HEK293 (cell line): ENCODE results near the gene SBNO2.
A peak's percentile ranks its signal among the peaks of the same experiment; 100 is the strongest.

ENCODE experiments used
- CTCF ChIA-PET: fragments of 350-600 bp; formaldehyde crosslinking; extraction: SDS; loops from one replicate; lab custom pipeline; 2021; ENCODE audit warnings: antibody characterized with exemption; lab: Yijun Ruan, JAX
- POLR2A ChIA-PET: fragments of 300-600 bp; formaldehyde crosslinking; extraction: SDS; loops from one replicate; lab custom pipeline; 2020; ENCODE audit warnings: antibody characterized with exemption, inconsistent platforms; lab: Yijun Ruan, JAX
- H3K27ac ChIP-seq: fragments of 200-500 bp; sonication (Bioruptor generic); 2 replicates; pipeline ENCODE4 v1.5.1; 2014; ENCODE audit warnings: low read depth, low read length, control low read depth, inconsistent platforms; ENCODE audit errors: extremely low read depth
- H3K36me3 ChIP-seq, 2 experiments: fragments of 200-500 bp in 1 of 2; sonication (Bioruptor generic) in 1 of 2; 1 replicate in 1 of 2; 2 replicates in 1 of 2; pipeline ENCODE4 v1.5.1; 2014 to 2017; ENCODE audit warnings: inconsistent platforms in 2 of 2, low read length in 2 of 2; ENCODE audit not compliant: control insufficient read depth in 2 of 2, insufficient read depth in 1 of 2
- H3K4me1 ChIP-seq: fragments of 200-500 bp; sonication (Bioruptor generic); 2 replicates; pipeline ENCODE4 v1.5.1; 2014; ENCODE audit warnings: mild to moderate bottlenecking, low read length, inconsistent platforms; ENCODE audit not compliant: control insufficient read depth, insufficient read depth
- H3K4me3 ChIP-seq: 2 replicates; pipeline ENCODE4 v1.5.1; 2011; ENCODE audit warnings: low read depth, mild to moderate bottlenecking, control low read depth, low read length, moderate library complexity
- H3K9me3 ChIP-seq: fragments of 200-500 bp; sonication (Bioruptor generic); 2 replicates; pipeline ENCODE4 v1.5.1; 2014; ENCODE audit warnings: low read depth, low read length, inconsistent platforms; ENCODE audit not compliant: control insufficient read depth, insufficient read depth
- AEBP2 ChIP-seq: fragments of 450-650 bp; formaldehyde crosslinking; IDR thresholded peaks from 2 replicates; pipeline ENCODE4 v1.5.1; 2016; ENCODE audit warnings: missing biosample characterization, missing genetic modification characterization, borderline replicate concordance
- BCL11A ChIP-seq: fragments of 450-650 bp; formaldehyde crosslinking; IDR thresholded peaks from 2 replicates; pipeline ENCODE4 v1.5.1; 2016; ENCODE audit warnings: low read depth, missing biosample characterization, missing genetic modification characterization
- GFI1B ChIP-seq: fragments of 450-650 bp; formaldehyde crosslinking; IDR thresholded peaks from 2 replicates; pipeline ENCODE4 v1.5.1; 2016; ENCODE audit warnings: missing biosample characterization, missing genetic modification characterization
- GLIS1 ChIP-seq: fragments of 450-650 bp; formaldehyde crosslinking; IDR thresholded peaks from 2 replicates; pipeline ENCODE4 v1.5.1; 2016; ENCODE audit warnings: missing biosample characterization, missing genetic modification characterization
- HIC1 ChIP-seq: fragments of 450-650 bp; formaldehyde crosslinking; IDR thresholded peaks from 2 replicates; pipeline ENCODE4 v1.5.1; 2016; ENCODE audit warnings: missing biosample characterization, missing genetic modification characterization
- KLF1 ChIP-seq: fragments of 450-650 bp; formaldehyde crosslinking; IDR thresholded peaks from 2 replicates; pipeline ENCODE4 v1.5.1; 2016; ENCODE audit warnings: missing biosample characterization, missing genetic modification characterization
- KLF8 ChIP-seq: fragments of 450-650 bp; formaldehyde crosslinking; IDR thresholded peaks from 2 replicates; pipeline ENCODE4 v1.5.1; 2016; ENCODE audit warnings: missing biosample characterization, missing genetic modification characterization
- OVOL3 ChIP-seq: fragments of 450-650 bp; formaldehyde crosslinking; IDR thresholded peaks from 2 replicates; pipeline ENCODE4 v1.5.1; 2016; ENCODE audit warnings: missing biosample characterization, missing genetic modification characterization
- PBX3 ChIP-seq: sonication (generic); formaldehyde crosslinking; IDR thresholded peaks from 2 replicates; pipeline ENCODE4 v1.8.1; 2022; ENCODE audit warnings: mild to moderate bottlenecking, moderate library complexity, missing genetic modification reagents
- SETDB1 ChIP-seq: IDR thresholded peaks from one replicate; pipeline ENCODE4 v1.6.1; 2017; ENCODE audit warnings: mild to moderate bottlenecking, low read length, moderate library complexity, mixed read lengths; ENCODE audit not compliant: insufficient read length
- ZNF23 ChIP-seq: fragments of 450-650 bp; formaldehyde crosslinking; IDR thresholded peaks from 2 replicates; pipeline ENCODE4 v1.5.1; 2016; ENCODE audit warnings: missing biosample characterization, missing genetic modification characterization, borderline replicate concordance
- ZNF24 ChIP-seq: fragments of 450-650 bp; formaldehyde crosslinking; IDR thresholded peaks from 2 replicates; pipeline ENCODE4 v1.5.1; 2016; ENCODE audit warnings: missing biosample characterization, missing genetic modification characterization
- ZNF280C ChIP-seq: fragments of 450-650 bp; formaldehyde crosslinking; IDR thresholded peaks from 2 replicates; pipeline ENCODE4 v1.5.1; 2016; ENCODE audit warnings: missing biosample characterization, missing genetic modification characterization
- ZNF433 ChIP-seq: fragments of 450-650 bp; formaldehyde crosslinking; IDR thresholded peaks from 2 replicates; pipeline ENCODE4 v1.5.1; 2016; ENCODE audit warnings: missing biosample characterization, missing genetic modification characterization, low read depth
- ZNF610 ChIP-seq: fragments of 450-650 bp; formaldehyde crosslinking; IDR thresholded peaks from 2 replicates; pipeline ENCODE4 v1.5.1; 2016; ENCODE audit warnings: missing biosample characterization, missing genetic modification characterization, borderline replicate concordance
- ZNF664 ChIP-seq: fragments of 450-650 bp; formaldehyde crosslinking; IDR thresholded peaks from 2 replicates; pipeline ENCODE4 v1.5.1; 2016; ENCODE audit warnings: missing biosample characterization, missing genetic modification characterization
- ZNF701 ChIP-seq: fragments of 450-650 bp; formaldehyde crosslinking; IDR thresholded peaks from 2 replicates; pipeline ENCODE4 v1.5.1; 2016; ENCODE audit warnings: missing biosample characterization, missing genetic modification characterization
- ZNF747 ChIP-seq: fragments of 450-650 bp; formaldehyde crosslinking; IDR thresholded peaks from 2 replicates; pipeline ENCODE4 v1.5.1; 2016; ENCODE audit warnings: missing biosample characterization, missing genetic modification characterization

Gene SBNO2

GRCh38 chr19:1062387-1063029 is 111.6 kb downstream of the SBNO2 start:
- Histone ChIP-seq H3K27ac (no peak overlapping the region), H3K36me3 (peaks cover 0 to 14% of the 10 kb centered on the region in 2 experiments; a peak in 2 of 3 replicates), H3K4me3 (no peak overlapping the region), H3K9me3 (no peaks in the 10 kb centered on the region), H3K4me1 (peaks cover 2% of the 10 kb centered on the region; the same call in 1 of the 2 replicates)
- ChIA-PET CTCF (no interaction called here), POLR2A (interaction anchor here (0.6 kb wide), 1 partner anchor 19 kb away, joined by 3 read pairs; no protein-coding TSS in a partner anchor)
- TF ChIP-seq AEBP2 (tag by site-specific recombination) (no peak), ZNF24 (tag by site-specific recombination) (no peak), ZNF610 (tag by site-specific recombination) (no peak), ZNF747 (tag by site-specific recombination) (no peak), ZNF23 (tag by site-specific recombination) (no peak), SETDB1 (no peak), KLF8 (tag by site-specific recombination) (0 out of 2 replicates have a peak, but pooled peaks have one; percentile 18), KLF1 (tag by site-specific recombination) (peak; percentile 57), ZNF280C (no peak), ZNF664 (tag by site-specific recombination) (no peak), GLIS1 (tag by site-specific recombination) (peak; percentile 36; the same call in 1 of the 2 replicates), BCL11A (tag by site-specific recombination) (no peak), HIC1 (tag by site-specific recombination) (peak; percentile 19; the same call in 1 of the 2 replicates)

- no peak for TF ChIP-seq OVOL3 (tag by site-specific recombination)
- TF ChIP-seq ZNF701 (tag by site-specific recombination), result no peak
- no peak for TF ChIP-seq GFI1B (tag by site-specific recombination)
- TF ChIP-seq ZNF433, result no peak
- no peak for TF ChIP-seq PBX3 (CRISPR knock-in tag)
- Histone ChIP-seq H3K9me3 (no peaks in the 10 kb centered on the region), H3K36me3 (peaks cover 0 to 19% of the 10 kb centered on the region in 2 experiments; a peak in 2 of 3 replicates), H3K4me1 (peaks cover 2% of the 10 kb centered on the region; the same call in 1 of the 2 replicates), H3K4me3 (no peak overlapping the region), H3K27ac (no peak overlapping the region)
- CTCF ChIA-PET, result no interaction called here
- POLR2A ChIA-PET, result interaction anchor here (0.6 kb wide), 1 partner anchor 19 kb away, joined by 3 read pairs; no protein-coding TSS in a partner anchor
These were observed 112.1 kb downstream of the SBNO2 start for GRCh38 chr19:1061987-1062386.
